MV-4-11 (cell line): ENCODE data around the gene SPAG7.
A peak's percentile ranks its signal among the peaks of the same experiment; 100 is the strongest.

Experiments used
- DNase-seq: peaks from one replicate; lab custom pipeline; 2025; lab: John Stamatoyannopoulos, UW

The SPAG7 gene

GRCh38 chr17:4967539-4968485 is at the start of gene SPAG7:
Gene SPAG7 (minus strand): TSS chr17:4967817. CDS start chr17:4967804, 13 bp downstream.
- peak; percentile 93 for DNase-seq

GRCh38 chr17:5014357-5014756 is 46.7 kb upstream of the SPAG7 start:
- DNase-seq: no peak

- peak; percentile 24 for DNase-seq
Measured at GRCh38 chr17:5011928-5012327, 44.3 kb upstream of the SPAG7 start.

- no peak for DNase-seq
Measured at GRCh38 chr17:5003214-5003867, 35.7 kb upstream of the SPAG7 start.

- DNase-seq: no peak
Measured at GRCh38 chr17:5002121-5002788, 34.6 kb upstream of the SPAG7 start.

- no peak for DNase-seq
Measured at GRCh38 chr17:5000237-5000639, 32.6 kb upstream of the SPAG7 start.

- no peak for DNase-seq
Measured at GRCh38 chr17:4999430-5000093, 31.9 kb upstream of the SPAG7 start.

- no peak for DNase-seq
Measured at GRCh38 chr17:4998732-4999429, 31.3 kb upstream of the SPAG7 start.

GRCh38 chr17:4998027-4998731 is 30.6 kb upstream of the SPAG7 start:
- DNase-seq: no peak

- DNase-seq: peak; percentile 73
Measured at GRCh38 chr17:4997302-4998026, 29.8 kb upstream of the SPAG7 start, which contains the start of the genes INCA1 and KIF1C. Gene INCA1 (minus strand): TSS chr17:4997522. CDS start chr17:4994437, 3,085 bp downstream. Gene KIF1C (plus strand): TSS chr17:4997950. CDS start chr17:5000247, 2,297 bp downstream.

- no peak for DNase-seq
Measured at GRCh38 chr17:4994081-4994595, 26.5 kb upstream of the SPAG7 start.

- DNase-seq: no peak
Measured at GRCh38 chr17:4987767-4988567, 20.4 kb upstream of the SPAG7 start.

GRCh38 chr17:4986951-4987766 is 19.5 kb upstream of the SPAG7 start, which contains the start of gene CAMTA2:
Gene CAMTA2 (minus strand): TSS chr17:4987675. CDS start chr17:4986222, 1,453 bp downstream.
- DNase-seq: peak; percentile 71

GRCh38 chr17:4986403-4986802 is 18.8 kb upstream of the SPAG7 start:
- DNase-seq: no peak

- no peak for DNase-seq
Measured at GRCh38 chr17:4982305-4982704, 14.7 kb upstream of the SPAG7 start.

- peak; percentile 8 for DNase-seq
Measured at GRCh38 chr17:4980644-4981216, 13.1 kb upstream of the SPAG7 start.

GRCh38 chr17:4978726-4979125 is 11.1 kb upstream of the SPAG7 start:
- DNase-seq: peak; percentile 74
